IMR-90 (cell line): ENCODE results near the gene FOXQ1.

ENCODE experiments used
- POLR2A ChIP-seq: IDR thresholded peaks from 2 replicates; pipeline ENCODE4 v1.6.1; 2012; ENCODE audit warnings: mild to moderate bottlenecking, low read depth, low read length
- RAD21 ChIP-seq: IDR thresholded peaks from 2 replicates; pipeline ENCODE4 v1.6.1; 2012; ENCODE audit warnings: low read length, improper control_type of control experiment
- TF ChIP-seq, protein P1 (sequence below): conservative IDR thresholded peaks from 2 replicates; pipeline ENCODE4 v1.5.1; 2012; ENCODE audit warnings: mild to moderate bottlenecking, low read depth, low read length, improper control_type of control experiment

DNA sequence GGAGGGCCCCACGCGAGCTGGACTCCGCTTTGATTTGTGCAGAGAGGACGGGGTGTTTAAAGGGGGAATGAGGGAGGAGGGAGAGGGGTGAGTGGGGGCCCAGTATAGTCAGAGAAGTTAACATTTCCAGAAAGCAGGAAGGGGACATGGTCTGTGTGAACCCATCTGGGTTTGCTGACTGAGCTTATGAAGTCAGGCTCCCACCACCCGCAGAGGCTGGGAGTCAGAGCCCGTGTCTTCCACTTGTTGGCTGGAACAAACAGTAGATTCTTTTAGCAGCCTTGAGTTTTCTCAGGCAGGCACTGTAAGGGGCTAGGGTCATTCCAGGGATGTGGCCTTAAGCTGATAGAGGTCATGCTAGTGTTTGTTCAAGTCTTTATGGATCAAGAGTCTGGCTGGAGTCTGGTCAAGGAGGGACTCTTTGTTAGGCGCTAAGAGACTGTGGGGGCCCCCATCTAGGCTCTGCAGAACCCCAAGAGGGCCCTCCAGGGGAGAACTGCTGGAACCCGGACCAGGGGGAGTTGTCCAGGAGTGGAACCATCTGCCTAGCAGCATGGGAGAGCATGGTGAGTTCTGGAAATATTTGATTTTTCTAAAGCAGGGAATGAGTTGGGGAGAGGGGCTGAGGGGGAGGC is 31.1 kb upstream of the FOXQ1 start:
- TF ChIP-seq, protein P1, sequence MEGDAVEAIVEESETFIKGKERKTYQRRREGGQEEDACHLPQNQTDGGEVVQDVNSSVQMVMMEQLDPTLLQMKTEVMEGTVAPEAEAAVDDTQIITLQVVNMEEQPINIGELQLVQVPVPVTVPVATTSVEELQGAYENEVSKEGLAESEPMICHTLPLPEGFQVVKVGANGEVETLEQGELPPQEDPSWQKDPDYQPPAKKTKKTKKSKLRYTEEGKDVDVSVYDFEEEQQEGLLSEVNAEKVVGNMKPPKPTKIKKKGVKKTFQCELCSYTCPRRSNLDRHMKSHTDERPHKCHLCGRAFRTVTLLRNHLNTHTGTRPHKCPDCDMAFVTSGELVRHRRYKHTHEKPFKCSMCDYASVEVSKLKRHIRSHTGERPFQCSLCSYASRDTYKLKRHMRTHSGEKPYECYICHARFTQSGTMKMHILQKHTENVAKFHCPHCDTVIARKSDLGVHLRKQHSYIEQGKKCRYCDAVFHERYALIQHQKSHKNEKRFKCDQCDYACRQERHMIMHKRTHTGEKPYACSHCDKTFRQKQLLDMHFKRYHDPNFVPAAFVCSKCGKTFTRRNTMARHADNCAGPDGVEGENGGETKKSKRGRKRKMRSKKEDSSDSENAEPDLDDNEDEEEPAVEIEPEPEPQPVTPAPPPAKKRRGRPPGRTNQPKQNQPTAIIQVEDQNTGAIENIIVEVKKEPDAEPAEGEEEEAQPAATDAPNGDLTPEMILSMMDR: no peak
- TF ChIP-seq RAD21 (no peak), POLR2A (no peak)
